ENCODE results near the gene SPECC1L.

DNA sequence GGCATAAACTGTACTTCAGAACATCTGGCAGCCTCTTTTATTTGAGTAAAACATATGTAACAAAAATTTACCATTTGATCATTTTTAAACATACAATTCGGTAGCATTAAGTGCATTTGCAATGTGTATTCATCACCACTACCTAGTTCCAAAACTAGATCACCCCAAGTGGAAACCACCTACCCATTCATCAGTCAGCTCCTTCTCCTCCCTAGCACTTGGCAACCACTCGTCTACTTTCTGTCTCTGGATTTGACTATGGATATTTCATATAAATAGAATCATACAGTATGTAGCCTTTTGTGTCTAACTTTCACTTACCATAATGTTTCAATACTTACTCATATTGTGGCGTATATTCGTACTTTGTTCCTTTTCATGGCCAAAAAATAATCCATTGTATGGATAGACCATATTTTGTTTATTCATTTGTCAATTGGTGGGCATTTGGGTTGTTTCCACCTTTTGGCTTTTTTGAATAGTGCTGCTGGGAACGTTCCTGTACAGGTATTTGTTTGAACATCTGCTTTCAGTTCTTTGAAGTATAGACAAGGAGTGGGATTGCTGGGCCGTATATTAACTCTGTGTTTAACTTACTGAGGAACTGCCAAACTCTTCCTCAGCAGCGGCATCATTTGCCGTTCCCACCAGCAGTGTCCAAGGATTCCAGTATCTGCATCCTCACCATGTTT, 129.5 kb downstream of the SPECC1L start:
- no peak for TF ChIP-seq POLR2AphosphoS5 (IDR thresholded peaks at IDR 0.05; ENCODE audit: low read depth)
- TF ChIP-seq, protein P1, sequence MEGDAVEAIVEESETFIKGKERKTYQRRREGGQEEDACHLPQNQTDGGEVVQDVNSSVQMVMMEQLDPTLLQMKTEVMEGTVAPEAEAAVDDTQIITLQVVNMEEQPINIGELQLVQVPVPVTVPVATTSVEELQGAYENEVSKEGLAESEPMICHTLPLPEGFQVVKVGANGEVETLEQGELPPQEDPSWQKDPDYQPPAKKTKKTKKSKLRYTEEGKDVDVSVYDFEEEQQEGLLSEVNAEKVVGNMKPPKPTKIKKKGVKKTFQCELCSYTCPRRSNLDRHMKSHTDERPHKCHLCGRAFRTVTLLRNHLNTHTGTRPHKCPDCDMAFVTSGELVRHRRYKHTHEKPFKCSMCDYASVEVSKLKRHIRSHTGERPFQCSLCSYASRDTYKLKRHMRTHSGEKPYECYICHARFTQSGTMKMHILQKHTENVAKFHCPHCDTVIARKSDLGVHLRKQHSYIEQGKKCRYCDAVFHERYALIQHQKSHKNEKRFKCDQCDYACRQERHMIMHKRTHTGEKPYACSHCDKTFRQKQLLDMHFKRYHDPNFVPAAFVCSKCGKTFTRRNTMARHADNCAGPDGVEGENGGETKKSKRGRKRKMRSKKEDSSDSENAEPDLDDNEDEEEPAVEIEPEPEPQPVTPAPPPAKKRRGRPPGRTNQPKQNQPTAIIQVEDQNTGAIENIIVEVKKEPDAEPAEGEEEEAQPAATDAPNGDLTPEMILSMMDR (IDR thresholded peaks at IDR 0.05; ENCODE audit: insufficient read depth, low read length): no peak
